ENCODE data around the gene TMEM135.

The TMEM135 gene

GRCh38 chr11:87366346-87366745 is 328.6 kb downstream of the TMEM135 start:
- H3K79me2 ChIP-seq (ENCODE audit: insufficient read depth, low read depth) = no peaks in the 10 kb centered on the region
- no peaks in the 10 kb centered on the region for H4K20me1 ChIP-seq (ENCODE audit: insufficient read depth)
- no peak overlapping the region for H3K4me3 ChIP-seq (IDR thresholded peaks at IDR 0.05; ENCODE audit: insufficient read depth, low read depth, low read length)
- H3K9ac ChIP-seq = no peak overlapping the region
- no peaks in the 10 kb centered on the region for H3K27me3 ChIP-seq (ENCODE audit: insufficient read depth, low read depth)
- no peaks in the 10 kb centered on the region for H3K4me1 ChIP-seq (ENCODE audit: low read depth, poor library complexity, severe bottlenecking)
- no peak overlapping the region for H3K27ac ChIP-seq
- H2AFZ ChIP-seq (ENCODE audit: low read depth) = no peak overlapping the region
- H3K36me3 ChIP-seq (ENCODE audit: insufficient read depth) = no peaks in the 10 kb centered on the region
- TF ChIP-seq CTCF (conservative IDR thresholded peaks at IDR 0.05; ENCODE audit: low read depth, low read length) = no peak
- H3K4me2 ChIP-seq = no peak overlapping the region

DNA sequence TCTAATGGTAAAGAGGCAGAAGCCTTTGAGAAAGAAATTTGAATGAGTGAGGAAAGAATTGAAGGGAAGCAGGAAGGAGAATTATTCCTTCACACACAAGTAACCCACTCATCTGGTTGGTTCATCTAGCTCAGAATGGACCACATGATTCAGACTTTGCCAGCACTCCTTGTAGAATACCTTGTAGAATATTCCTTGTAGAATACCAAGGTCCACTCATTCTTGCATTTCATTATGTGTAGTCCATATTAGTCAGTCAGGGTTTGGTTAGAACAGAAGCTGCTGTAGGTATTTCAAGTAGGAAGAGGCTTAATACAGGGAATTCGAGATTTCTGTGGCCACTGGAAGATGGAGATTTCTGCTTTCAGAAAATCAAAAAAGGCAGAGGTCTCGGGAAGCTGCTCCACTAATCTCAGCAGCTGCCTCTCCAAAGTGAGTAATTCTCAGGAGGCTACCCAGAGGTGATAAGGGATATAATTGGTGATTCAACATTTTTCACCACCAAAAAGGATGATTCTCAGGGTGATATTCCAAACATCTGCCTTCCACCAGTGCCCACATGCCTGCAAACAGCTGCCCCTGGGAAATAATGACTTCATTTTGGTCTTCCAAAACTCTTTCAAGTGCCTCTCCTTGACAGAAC is 329.1 kb downstream of the TMEM135 start:
- Histone ChIP-seq H3K4me1 (ENCODE audit: low read depth, poor library complexity, severe bottlenecking) (no peaks in the 10 kb centered on the region), H3K4me2 (no peak overlapping the region), H3K27ac (no peak overlapping the region), H3K27me3 (ENCODE audit: insufficient read depth, low read depth) (no peaks in the 10 kb centered on the region), H3K9ac (no peak overlapping the region), H3K4me3 (IDR thresholded peaks at IDR 0.05; ENCODE audit: insufficient read depth, low read depth, low read length) (no peak overlapping the region), H2AFZ (ENCODE audit: low read depth) (no peak overlapping the region), H3K36me3 (ENCODE audit: insufficient read depth) (no peaks in the 10 kb centered on the region), H4K20me1 (ENCODE audit: insufficient read depth) (no peaks in the 10 kb centered on the region), H3K79me2 (ENCODE audit: insufficient read depth, low read depth) (no peaks in the 10 kb centered on the region)
- TF ChIP-seq CTCF (conservative IDR thresholded peaks at IDR 0.05; ENCODE audit: low read depth, low read length) = no peak

GRCh38 chr11:87368151-87368550 is 330.4 kb downstream of the TMEM135 start:
- Histone ChIP-seq H2AFZ (ENCODE audit: low read depth) (no peak overlapping the region), H3K4me1 (ENCODE audit: low read depth, poor library complexity, severe bottlenecking) (no peaks in the 10 kb centered on the region), H3K4me3 (IDR thresholded peaks at IDR 0.05; ENCODE audit: insufficient read depth, low read depth, low read length) (no peak overlapping the region), H3K27ac (no peak overlapping the region), H4K20me1 (ENCODE audit: insufficient read depth) (no peaks in the 10 kb centered on the region), H3K36me3 (ENCODE audit: insufficient read depth) (no peaks in the 10 kb centered on the region), H3K4me2 (no peak overlapping the region), H3K79me2 (ENCODE audit: insufficient read depth, low read depth) (no peaks in the 10 kb centered on the region), H3K9ac (no peak overlapping the region), H3K27me3 (ENCODE audit: insufficient read depth, low read depth) (no peaks in the 10 kb centered on the region)
- no peak for TF ChIP-seq CTCF (conservative IDR thresholded peaks at IDR 0.05; ENCODE audit: low read depth, low read length)

DNA sequence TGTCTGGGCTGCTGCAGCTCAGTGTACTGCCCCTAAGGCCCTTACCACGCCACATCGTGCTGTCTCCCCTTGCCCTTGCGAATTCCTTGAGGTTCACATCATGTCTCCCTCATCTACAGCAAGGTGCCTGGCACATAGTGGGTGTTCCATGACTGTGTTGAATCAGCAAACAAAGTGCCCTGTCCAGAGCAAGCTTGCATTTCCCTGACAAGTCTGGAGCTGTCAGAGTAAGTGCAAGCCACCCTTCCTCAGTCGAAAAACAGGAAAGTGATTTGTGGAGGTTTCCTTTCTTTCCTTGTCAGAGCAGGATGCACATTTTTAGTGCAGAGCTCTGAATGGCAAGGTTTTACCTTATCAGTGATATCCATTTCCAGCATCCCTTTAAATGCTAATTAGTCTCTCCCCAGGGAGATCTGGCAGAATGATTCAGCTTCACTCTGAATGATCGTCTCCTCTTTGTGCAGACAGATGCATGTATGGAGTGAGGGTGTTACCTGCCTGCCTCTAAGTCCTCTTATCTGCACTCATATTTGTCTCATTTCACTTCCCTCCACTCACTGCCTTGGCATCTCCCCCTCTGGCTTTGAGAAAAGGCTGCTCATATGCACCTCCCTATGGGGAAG is 331.2 kb downstream of the TMEM135 start:
- no peaks in the 10 kb centered on the region for H3K79me2 ChIP-seq (ENCODE audit: insufficient read depth, low read depth)
- no peaks in the 10 kb centered on the region for H3K4me1 ChIP-seq (ENCODE audit: low read depth, poor library complexity, severe bottlenecking)
- no peak overlapping the region for H3K27ac ChIP-seq
- no peak overlapping the region for H2AFZ ChIP-seq (ENCODE audit: low read depth)
- no peak for TF ChIP-seq CTCF (conservative IDR thresholded peaks at IDR 0.05; ENCODE audit: low read depth, low read length)
- no peaks in the 10 kb centered on the region for H4K20me1 ChIP-seq (ENCODE audit: insufficient read depth)
- H3K4me2 ChIP-seq = no peak overlapping the region
- H3K36me3 ChIP-seq (ENCODE audit: insufficient read depth) = no peaks in the 10 kb centered on the region
- H3K9ac ChIP-seq = no peak overlapping the region
- no peaks in the 10 kb centered on the region for H3K27me3 ChIP-seq (ENCODE audit: insufficient read depth, low read depth)
- no peak overlapping the region for H3K4me3 ChIP-seq (IDR thresholded peaks at IDR 0.05; ENCODE audit: insufficient read depth, low read depth, low read length)

All from KMS-11 (cell line).